Measurements from ENCODE around the gene SCUBE2. TPM values are rescaled to one million over a fixed set of nuclear protein-coding genes. Genes with fewer than 3 reads are reported as not detected.

SCUBE2 gene
- total and polyA plus RNA-seq, 8 donors: 3.8 to 33.8 (median 16.5) TPM

DNA sequence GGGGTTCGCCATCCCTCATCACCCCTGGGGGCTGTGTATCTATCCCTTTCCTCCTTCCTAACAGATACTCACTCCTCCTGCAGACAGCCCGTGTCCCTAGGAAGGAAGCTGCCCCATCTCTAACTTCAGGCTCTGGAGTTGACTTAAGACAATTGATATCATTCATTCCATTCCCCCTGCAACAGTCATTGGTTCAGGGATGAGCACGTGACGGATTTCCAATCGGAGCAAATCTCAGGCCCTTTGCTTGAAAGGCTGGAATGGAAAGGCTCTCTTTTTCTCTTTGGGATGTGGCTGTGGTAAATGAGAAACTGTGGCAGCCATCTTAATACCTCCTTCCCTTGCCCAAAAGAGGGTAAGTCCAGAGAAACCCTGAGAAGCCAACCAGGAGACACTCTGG is 5.0 kb upstream of the SCUBE2 start:
- ATAC-seq (no peak), FAIRE-seq (no peak), DNase-seq (no peak)
- intact Hi-C loops (cut with DNase I): no loop called here
- TF ChIP-seq, protein P1, sequence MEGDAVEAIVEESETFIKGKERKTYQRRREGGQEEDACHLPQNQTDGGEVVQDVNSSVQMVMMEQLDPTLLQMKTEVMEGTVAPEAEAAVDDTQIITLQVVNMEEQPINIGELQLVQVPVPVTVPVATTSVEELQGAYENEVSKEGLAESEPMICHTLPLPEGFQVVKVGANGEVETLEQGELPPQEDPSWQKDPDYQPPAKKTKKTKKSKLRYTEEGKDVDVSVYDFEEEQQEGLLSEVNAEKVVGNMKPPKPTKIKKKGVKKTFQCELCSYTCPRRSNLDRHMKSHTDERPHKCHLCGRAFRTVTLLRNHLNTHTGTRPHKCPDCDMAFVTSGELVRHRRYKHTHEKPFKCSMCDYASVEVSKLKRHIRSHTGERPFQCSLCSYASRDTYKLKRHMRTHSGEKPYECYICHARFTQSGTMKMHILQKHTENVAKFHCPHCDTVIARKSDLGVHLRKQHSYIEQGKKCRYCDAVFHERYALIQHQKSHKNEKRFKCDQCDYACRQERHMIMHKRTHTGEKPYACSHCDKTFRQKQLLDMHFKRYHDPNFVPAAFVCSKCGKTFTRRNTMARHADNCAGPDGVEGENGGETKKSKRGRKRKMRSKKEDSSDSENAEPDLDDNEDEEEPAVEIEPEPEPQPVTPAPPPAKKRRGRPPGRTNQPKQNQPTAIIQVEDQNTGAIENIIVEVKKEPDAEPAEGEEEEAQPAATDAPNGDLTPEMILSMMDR (IDR thresholded peaks at IDR 0.05): no peak
- Histone ChIP-seq H3K27me3 (no peaks in the 10 kb centered on the region), H3K4me3 (no peak overlapping the region), H3K36me3 (no peaks in the 10 kb centered on the region), H3K27ac (no peak overlapping the region), H3K9me3 (no peaks in the 10 kb centered on the region), H3K4me1 (peaks cover 0 to 20% (median 0%) of the 10 kb centered on the region in 3 donors)
- 95 to 96% methylated on average over 5 of the region's 5 CpGs for WGBS, 2 donors

DNA sequence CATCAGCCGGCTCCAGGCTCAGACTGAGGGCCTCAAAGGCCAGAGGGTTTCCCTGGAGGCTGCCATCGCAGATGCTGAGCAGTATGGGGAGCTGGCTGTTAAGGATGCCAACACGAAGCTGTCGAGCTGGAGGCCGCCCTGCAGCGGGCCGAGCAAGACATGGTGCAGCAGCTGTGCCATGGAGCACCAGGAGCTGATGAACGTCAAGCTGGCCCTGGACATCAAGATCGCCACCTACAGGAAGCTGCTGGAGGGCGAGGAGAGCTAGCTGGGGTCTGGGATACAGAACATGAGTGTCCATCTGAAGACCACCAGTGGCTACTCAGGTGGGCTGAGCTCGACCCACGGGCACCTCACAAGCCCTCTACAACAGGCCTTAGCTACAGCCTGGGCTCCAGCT is 4.0 kb upstream of the SCUBE2 start:
- TF ChIP-seq, protein P1 (IDR thresholded peaks at IDR 0.05): no peak
- intact Hi-C loops (cut with DNase I): no loop called here
- Histone ChIP-seq H3K27me3 (no peaks in the 10 kb centered on the region), H3K4me3 (no peak overlapping the region), H3K9me3 (no peaks in the 10 kb centered on the region), H3K36me3 (no peaks in the 10 kb centered on the region), H3K4me1 (peaks cover 0 to 20% (median 0%) of the 10 kb centered on the region in 3 donors), H3K27ac (no peak overlapping the region)
- FAIRE-seq (no peak), ATAC-seq (no peak), DNase-seq (no peak)
- WGBS, 2 donors: 90 to 91% methylated on average over 12 of the region's 12 CpGs

DNA sequence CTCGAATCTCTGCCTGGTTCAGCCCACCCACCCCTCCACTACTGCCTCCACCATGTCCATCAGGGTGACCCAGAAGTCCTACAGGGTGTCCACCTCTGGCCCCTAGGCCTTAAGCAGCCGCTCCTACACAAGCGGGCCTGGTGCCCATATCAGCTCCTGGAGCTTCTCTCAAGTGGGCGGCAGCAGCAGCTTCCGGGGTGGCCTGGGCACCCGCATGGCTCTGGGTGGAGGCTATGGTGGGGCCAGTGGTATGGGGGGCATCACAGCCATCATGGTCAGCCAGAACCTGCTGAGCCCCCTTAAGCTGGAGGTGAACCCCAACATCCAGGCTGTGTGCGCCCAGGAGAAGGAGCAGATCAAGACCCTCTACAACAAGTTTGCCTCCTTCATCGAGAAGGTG is 3.0 kb upstream of the SCUBE2 start:
- no peaks in the 10 kb centered on the region for H3K9me3 ChIP-seq
- peaks cover 0 to 20% (median 0%) of the 10 kb centered on the region in 3 donors for H3K4me1 ChIP-seq
- intact Hi-C loops (cut with DNase I): no loop called here
- 96 to 97% methylated on average over 8 of the region's 8 CpGs for WGBS, 2 donors
- peak in 1 of 6 donors; percentile 59 for DNase-seq
- no peak for FAIRE-seq
- no peaks in the 10 kb centered on the region for H3K36me3 ChIP-seq
- H3K4me3 ChIP-seq: no peak overlapping the region
- TF ChIP-seq, protein P1 (IDR thresholded peaks at IDR 0.05): no peak
- ATAC-seq: no peak
- H3K27me3 ChIP-seq: no peaks in the 10 kb centered on the region
- H3K27ac ChIP-seq: no peak overlapping the region

DNA sequence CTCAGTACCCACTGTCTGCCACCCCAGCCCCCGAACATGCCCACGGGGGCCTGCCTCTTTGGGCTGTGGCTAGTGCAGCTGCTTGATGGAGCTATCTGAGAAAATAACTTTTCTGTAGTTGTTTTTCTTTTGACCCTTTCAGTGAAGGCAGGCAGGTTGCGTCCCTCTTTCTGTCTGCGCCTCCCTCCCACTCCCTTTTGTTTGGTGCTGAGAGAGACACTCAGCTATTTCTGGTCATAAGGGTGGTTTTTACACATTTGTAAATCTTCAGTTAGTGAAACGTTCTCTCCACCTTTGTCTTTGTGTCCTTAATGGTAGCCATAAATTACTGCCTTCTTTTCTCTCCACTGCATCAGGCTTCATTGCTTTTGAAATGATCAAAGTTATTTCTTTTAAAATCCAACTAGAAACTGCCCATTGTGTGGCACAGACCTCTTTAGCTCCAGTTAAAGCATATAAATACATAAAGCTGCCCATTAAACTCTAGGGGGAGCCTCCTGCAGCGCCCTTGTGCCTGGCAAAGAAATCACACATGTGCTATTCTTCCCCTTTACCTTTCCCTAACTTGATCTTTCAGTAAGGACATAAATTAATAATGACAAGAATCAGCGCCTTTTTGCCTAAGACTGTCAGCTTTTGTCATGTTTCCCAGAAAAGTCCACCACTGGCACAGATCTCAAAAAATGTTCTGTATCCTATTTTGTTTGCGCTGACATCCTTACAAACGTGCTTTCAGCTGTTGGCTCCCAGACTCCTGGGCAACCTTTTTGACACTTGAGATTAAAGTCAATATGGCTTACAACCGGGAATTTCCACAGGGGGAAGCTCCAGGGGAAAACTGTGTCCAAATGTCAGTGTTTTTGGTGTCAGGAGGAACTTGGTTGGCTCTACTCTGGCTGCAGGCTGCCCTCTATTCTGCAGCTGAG is 1.7 kb upstream of the SCUBE2 start:
- peak in 1 of 6 donors; percentile 27 for DNase-seq
- Histone ChIP-seq H3K27ac (peak overlapping the region in 1 of 4 donors; percentile 62), H3K36me3 (no peaks in the 10 kb centered on the region), H3K9me3 (no peaks in the 10 kb centered on the region), H3K4me1 (peaks cover 0 to 20% (median 0%) of the 10 kb centered on the region in 3 donors), H3K27me3 (no peaks in the 10 kb centered on the region), H3K4me3 (no peak overlapping the region)
- WGBS, 2 donors: 50 to 51% methylated on average over 10 of the region's 10 CpGs
- peak; percentile 51 to 84 (median 72) for ATAC-seq
- intact Hi-C loops (cut with DNase I): no loop called here
- FAIRE-seq: no peak
- TF ChIP-seq, protein P1 (IDR thresholded peaks at IDR 0.05): no peak

DNA sequence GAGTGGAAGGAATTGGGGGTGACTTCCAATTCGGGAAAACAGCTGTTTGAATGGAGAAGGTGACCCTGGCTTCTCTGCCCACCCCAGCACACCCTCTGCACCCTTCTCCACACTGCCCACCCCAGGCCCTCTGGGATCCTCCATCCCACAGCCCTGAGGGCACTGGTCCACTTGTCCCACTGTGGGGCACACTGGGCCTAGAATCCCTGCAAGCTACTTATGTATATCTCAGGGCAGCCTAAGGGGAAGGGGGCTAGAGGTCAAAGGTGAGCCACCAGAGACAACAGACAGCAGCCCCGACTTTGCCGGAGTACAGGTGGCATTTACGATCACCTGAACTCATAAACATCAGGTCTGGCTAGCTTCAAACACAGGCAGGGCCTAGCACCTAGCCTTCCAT is 673 bp upstream of the SCUBE2 start:
- intact Hi-C loops (cut with DNase I): no loop called here
- H3K36me3 ChIP-seq: no peaks in the 10 kb centered on the region
- FAIRE-seq (no peak), ATAC-seq (no peak), DNase-seq (no peak)
- peak overlapping the region in 1 of 4 donors; percentile 1 for H3K27ac ChIP-seq
- WGBS, 2 donors: 73 to 78% methylated on average over 4 of the region's 4 CpGs
- H3K4me3 ChIP-seq: peak overlapping the region in 2 of 4 donors; percentile 59 to 65
- TF ChIP-seq, protein P1 (IDR thresholded peaks at IDR 0.05): no peak
- peaks cover 0 to 20% (median 0%) of the 10 kb centered on the region in 3 donors for H3K4me1 ChIP-seq
- H3K27me3 ChIP-seq: no peaks in the 10 kb centered on the region
- H3K9me3 ChIP-seq: no peaks in the 10 kb centered on the region

Data from pancreas (tissue), 10 donors.